ENCODE measurements around the gene LSAMP.

LSAMP gene

DNA sequence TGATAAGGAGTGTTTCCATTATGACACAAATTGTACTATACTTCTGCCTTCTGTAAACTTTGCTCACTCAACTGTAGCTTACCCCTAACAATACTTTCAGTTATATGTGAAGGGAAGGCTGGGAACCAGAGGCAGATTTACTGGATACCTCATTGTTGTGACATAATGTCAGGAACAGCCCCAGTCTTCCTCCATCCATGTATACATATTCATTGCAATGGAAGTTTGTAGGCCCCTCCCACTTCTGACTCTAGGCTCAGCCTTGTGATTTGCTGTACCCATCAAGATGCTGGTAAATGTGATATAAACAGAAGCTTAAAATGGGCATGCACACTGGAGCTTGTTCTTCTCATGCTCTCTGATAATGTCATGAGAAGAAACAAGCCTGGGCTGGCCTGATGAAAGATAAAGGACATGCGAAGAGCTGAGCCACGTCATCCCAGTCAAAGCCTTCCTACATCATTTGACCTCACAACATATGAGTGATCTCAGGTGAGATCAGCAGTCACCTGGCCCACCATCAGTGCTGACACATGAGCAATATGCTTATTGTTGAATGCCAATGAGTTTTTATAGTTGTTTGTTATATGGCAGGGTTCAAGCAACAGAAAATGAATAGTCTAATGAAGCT is 554.2 kb downstream of the LSAMP start:
- Histone ChIP-seq H3K27ac (ENCODE audit: extremely low read depth, low read depth, low read length) (no peak overlapping the region), H3K4me1 (ENCODE audit: control insufficient read depth, insufficient read depth, low read length) (no peaks in the 10 kb centered on the region), H3K9me3 (ENCODE audit: control insufficient read depth, insufficient read depth, low read depth, low read length) (no peaks in the 10 kb centered on the region), H3K36me3 (ENCODE audit: control insufficient read depth in 2 of 2, insufficient read depth in 1 of 2, low read length in 2 of 2) (no peaks in the 10 kb centered on the region), H3K4me3 (ENCODE audit: low read depth, low read length) (no peak overlapping the region)
- CTCF ChIA-PET = no interaction called here
- TF ChIP-seq TCF7L2 (IDR thresholded peaks at IDR 0.05; ENCODE audit: borderline replicate concordance, low read depth, low read length) (no peak), ZNF155 (tag by site-specific recombination; IDR thresholded peaks at IDR 0.05) (no peak)
- POLR2A ChIA-PET = no interaction called here

- no peaks in the 10 kb centered on the region for H3K36me3 ChIP-seq (ENCODE audit: control insufficient read depth in 2 of 2, insufficient read depth in 1 of 2, low read length in 2 of 2)
- TF ChIP-seq MEIS1 (CRISPR knock-in tag; IDR thresholded peaks at IDR 0.05; ENCODE audit: borderline replicate concordance) (no peak), ZNF514 (tag by site-specific recombination; IDR thresholded peaks at IDR 0.05) (no peak), ZFHX2 (tag by site-specific recombination; conservative IDR thresholded peaks at IDR 0.05) (no peak), SETDB1 (IDR thresholded peaks at IDR 0.05; ENCODE audit: insufficient read length, low read length) (no peak), ZNF174 (tag by site-specific recombination; IDR thresholded peaks at IDR 0.05) (no peak), RBAK (tag by site-specific recombination; IDR thresholded peaks at IDR 0.05) (no peak)
- TF ChIP-seq, protein P1, sequence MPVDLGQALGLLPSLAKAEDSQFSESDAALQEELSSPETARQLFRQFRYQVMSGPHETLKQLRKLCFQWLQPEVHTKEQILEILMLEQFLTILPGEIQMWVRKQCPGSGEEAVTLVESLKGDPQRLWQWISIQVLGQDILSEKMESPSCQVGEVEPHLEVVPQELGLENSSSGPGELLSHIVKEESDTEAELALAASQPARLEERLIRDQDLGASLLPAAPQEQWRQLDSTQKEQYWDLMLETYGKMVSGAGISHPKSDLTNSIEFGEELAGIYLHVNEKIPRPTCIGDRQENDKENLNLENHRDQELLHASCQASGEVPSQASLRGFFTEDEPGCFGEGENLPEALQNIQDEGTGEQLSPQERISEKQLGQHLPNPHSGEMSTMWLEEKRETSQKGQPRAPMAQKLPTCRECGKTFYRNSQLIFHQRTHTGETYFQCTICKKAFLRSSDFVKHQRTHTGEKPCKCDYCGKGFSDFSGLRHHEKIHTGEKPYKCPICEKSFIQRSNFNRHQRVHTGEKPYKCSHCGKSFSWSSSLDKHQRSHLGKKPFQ (tag by site-specific recombination; IDR thresholded peaks at IDR 0.05) = no peak
- TF ChIP-seq, protein P2, sequence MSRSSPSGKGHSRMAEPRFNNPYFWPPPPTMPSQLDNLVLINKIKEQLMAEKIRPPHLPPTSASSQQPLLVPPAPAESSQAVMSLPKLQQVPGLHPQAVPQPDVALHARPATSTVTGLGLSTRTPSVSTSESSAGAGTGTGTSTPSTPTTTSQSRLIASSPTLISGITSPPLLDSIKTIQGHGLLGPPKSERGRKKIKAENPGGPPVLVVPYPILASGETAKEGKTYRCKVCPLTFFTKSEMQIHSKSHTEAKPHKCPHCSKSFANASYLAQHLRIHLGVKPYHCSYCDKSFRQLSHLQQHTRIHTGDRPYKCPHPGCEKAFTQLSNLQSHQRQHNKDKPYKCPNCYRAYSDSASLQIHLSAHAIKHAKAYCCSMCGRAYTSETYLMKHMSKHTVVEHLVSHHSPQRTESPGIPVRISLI (tag by site-specific recombination; IDR thresholded peaks at IDR 0.05) = no peak
- no peak overlapping the region for H3K27ac ChIP-seq (ENCODE audit: extremely low read depth, low read depth, low read length)
- H3K9me3 ChIP-seq (ENCODE audit: control insufficient read depth, insufficient read depth, low read depth, low read length) = no peaks in the 10 kb centered on the region
- no peaks in the 10 kb centered on the region for H3K4me1 ChIP-seq (ENCODE audit: control insufficient read depth, insufficient read depth, low read length)
- no peak overlapping the region for H3K4me3 ChIP-seq (ENCODE audit: low read depth, low read length)
- POLR2A ChIA-PET = no interaction called here
- CTCF ChIA-PET = interaction anchor here (0.6 kb wide), 1 partner anchor 19 kb away, joined by 5 read pairs; no protein-coding TSS in a partner anchor
These were observed 554.7 kb downstream of the LSAMP start for GRCh38 chr3:115890579-115890978.

DNA sequence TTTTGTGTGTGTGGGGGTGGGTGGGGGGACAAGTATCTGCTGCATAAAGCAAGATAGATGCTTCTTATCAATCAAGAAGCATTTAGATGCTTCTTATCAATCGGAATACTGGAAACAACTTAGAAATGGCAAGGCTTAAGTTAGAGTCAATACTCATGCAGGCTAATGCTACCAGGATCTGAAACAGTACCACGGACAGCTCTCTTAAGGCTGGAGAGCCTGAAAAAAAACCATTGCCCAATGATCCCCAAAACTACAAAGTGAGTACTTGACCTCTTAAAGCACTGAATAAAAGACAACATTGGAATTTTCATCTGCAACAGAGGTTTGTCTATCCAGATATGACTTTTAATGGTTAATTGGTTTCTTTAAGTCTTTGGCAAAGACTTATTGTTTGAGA is 559.7 kb downstream of the LSAMP start:
- Histone ChIP-seq H3K4me3 (ENCODE audit: low read depth, low read length) (no peak overlapping the region), H3K27ac (ENCODE audit: extremely low read depth, low read depth, low read length) (no peak overlapping the region), H3K36me3 (ENCODE audit: control insufficient read depth in 2 of 2, insufficient read depth in 1 of 2, low read length in 2 of 2) (no peaks in the 10 kb centered on the region), H3K4me1 (ENCODE audit: control insufficient read depth, insufficient read depth, low read length) (no peaks in the 10 kb centered on the region), H3K9me3 (ENCODE audit: control insufficient read depth, insufficient read depth, low read depth, low read length) (no peaks in the 10 kb centered on the region)
- ChIA-PET POLR2A (no interaction called here), CTCF (no interaction called here)
- TF ChIP-seq ZSCAN23 (tag by site-specific recombination; IDR thresholded peaks at IDR 0.05) = no peak
- TF ChIP-seq REST (tag by site-specific recombination; IDR thresholded peaks at IDR 0.05) = peak; percentile 85

DNA sequence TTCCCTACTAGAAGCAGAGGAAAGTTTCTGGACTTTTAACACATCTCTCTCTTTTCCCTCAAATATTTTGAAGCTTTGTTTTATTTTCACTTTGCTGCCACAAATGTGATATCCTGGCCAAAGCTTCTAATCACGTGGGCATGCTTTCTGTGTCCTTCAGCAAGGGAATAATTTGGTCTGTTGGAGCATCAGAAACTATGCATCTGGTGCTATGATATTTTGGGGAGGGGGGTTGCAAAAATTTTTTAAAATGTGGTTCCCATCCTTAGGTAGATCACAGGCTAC is 567.7 kb downstream of the LSAMP start:
- ChIA-PET POLR2A (no interaction called here), CTCF (no interaction called here)
- H3K4me3 ChIP-seq (ENCODE audit: low read depth, low read length) = no peak overlapping the region
- no peak for TF ChIP-seq GLIS2 (tag by site-specific recombination; IDR thresholded peaks at IDR 0.05)
- TF ChIP-seq ZNF473 (tag by site-specific recombination; IDR thresholded peaks at IDR 0.05) = no peak
- no peak for TF ChIP-seq ZNF548 (tag by site-specific recombination; IDR thresholded peaks at IDR 0.05)
- no peak for TF ChIP-seq FEZF1 (tag by site-specific recombination; IDR thresholded peaks at IDR 0.05)
- no peak for TF ChIP-seq ZNF555 (tag by site-specific recombination; conservative IDR thresholded peaks at IDR 0.05)
- no peak for TF ChIP-seq ZNF248 (tag by site-specific recombination; IDR thresholded peaks at IDR 0.05)
- no peak for TF ChIP-seq ZNF544 (tag by site-specific recombination; IDR thresholded peaks at IDR 0.05)
- no peak for TF ChIP-seq ZNF629 (tag by site-specific recombination; IDR thresholded peaks at IDR 0.05)
- TF ChIP-seq GLI2 (tag by site-specific recombination; IDR thresholded peaks at IDR 0.05; ENCODE audit: borderline replicate concordance, low read depth) = no peak
- no peak for TF ChIP-seq ZBTB1 (tag by site-specific recombination; IDR thresholded peaks at IDR 0.05)

More for the DNA sequence above, 567.7 kb downstream of the LSAMP start:
- Histone ChIP-seq H3K9me3 (ENCODE audit: control insufficient read depth, insufficient read depth, low read depth, low read length) (no peaks in the 10 kb centered on the region), H3K27ac (ENCODE audit: extremely low read depth, low read depth, low read length) (no peak overlapping the region), H3K36me3 (ENCODE audit: control insufficient read depth in 2 of 2, insufficient read depth in 1 of 2, low read length in 2 of 2) (no peaks in the 10 kb centered on the region), H3K4me1 (ENCODE audit: control insufficient read depth, insufficient read depth, low read length) (0 out of 2 replicates have a peak, but pooled peaks cover 3% of the 10 kb centered on the region)
